ENCODE results near the gene FGF23. TPM values are rescaled to one million over a fixed set of nuclear protein-coding genes. Genes with fewer than 3 reads are reported as not detected.

Gene FGF23
- total RNA-seq, 4 donors from 2014 or later, result not detected

DNA sequence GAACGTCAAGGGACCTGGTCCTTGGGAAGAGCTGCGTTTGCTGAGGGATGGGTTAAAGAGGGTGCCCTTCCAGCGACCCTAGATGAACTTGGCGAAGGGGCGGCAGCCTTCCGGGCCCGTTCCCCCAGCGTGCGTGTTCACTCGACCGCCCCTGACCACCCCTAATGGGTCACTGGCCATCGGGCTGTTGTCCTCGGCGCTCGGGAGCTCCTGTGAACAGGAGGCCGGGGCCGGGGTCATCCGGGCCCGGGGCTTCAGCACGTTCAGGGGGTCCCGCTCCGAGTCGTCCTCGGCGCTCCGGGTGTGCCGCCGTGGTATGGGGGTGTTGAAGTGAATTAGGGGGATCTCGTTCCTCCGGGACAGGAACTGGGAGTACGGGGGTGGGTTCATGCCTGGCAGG is 9.2 kb downstream of the FGF23 start:
- H3K36me3 ChIP-seq, result no peaks in the 10 kb centered on the region
- H3K9me3 ChIP-seq, result no peaks in the 10 kb centered on the region
- TF ChIP-seq, protein P1, sequence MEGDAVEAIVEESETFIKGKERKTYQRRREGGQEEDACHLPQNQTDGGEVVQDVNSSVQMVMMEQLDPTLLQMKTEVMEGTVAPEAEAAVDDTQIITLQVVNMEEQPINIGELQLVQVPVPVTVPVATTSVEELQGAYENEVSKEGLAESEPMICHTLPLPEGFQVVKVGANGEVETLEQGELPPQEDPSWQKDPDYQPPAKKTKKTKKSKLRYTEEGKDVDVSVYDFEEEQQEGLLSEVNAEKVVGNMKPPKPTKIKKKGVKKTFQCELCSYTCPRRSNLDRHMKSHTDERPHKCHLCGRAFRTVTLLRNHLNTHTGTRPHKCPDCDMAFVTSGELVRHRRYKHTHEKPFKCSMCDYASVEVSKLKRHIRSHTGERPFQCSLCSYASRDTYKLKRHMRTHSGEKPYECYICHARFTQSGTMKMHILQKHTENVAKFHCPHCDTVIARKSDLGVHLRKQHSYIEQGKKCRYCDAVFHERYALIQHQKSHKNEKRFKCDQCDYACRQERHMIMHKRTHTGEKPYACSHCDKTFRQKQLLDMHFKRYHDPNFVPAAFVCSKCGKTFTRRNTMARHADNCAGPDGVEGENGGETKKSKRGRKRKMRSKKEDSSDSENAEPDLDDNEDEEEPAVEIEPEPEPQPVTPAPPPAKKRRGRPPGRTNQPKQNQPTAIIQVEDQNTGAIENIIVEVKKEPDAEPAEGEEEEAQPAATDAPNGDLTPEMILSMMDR (IDR thresholded peaks at IDR 0.05), result no peak
- no peak for TF ChIP-seq POLR2A (IDR thresholded peaks at IDR 0.05)
- H3K27ac ChIP-seq, result no peak overlapping the region
- H3K4me3 ChIP-seq, result no peak overlapping the region
- DNase-seq, result no peak
- H3K27me3 ChIP-seq, result no peaks in the 10 kb centered on the region
- no peaks in the 10 kb centered on the region for H3K4me1 ChIP-seq

DNA sequence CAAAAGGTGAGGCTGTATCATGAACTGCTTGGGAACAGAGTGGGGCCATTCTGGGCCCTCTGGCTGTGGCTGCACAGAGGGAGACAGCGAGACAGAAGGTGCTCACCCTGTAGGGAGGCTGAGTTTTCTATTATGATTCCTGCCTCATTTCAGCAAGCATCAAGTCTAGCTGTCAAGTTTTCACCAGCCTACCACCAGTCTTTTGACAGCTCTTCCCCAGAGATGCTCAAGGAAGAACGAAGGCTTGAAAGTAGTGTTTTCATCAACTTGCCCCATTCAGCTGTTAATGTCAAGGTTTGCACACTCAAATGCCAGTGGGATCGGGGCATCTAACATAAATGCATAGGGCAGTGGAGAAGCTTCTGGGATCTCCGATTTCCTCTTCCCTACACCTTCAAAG is 10.0 kb downstream of the FGF23 start:
- Histone ChIP-seq H3K4me1 (no peaks in the 10 kb centered on the region), H3K9me3 (no peaks in the 10 kb centered on the region), H3K36me3 (no peaks in the 10 kb centered on the region), H3K27ac (no peak overlapping the region), H3K4me3 (no peak overlapping the region), H3K27me3 (no peaks in the 10 kb centered on the region)
- DNase-seq, result no peak
- no peak for TF ChIP-seq POLR2A (IDR thresholded peaks at IDR 0.05)
- TF ChIP-seq, protein P1 (IDR thresholded peaks at IDR 0.05), result no peak

DNA sequence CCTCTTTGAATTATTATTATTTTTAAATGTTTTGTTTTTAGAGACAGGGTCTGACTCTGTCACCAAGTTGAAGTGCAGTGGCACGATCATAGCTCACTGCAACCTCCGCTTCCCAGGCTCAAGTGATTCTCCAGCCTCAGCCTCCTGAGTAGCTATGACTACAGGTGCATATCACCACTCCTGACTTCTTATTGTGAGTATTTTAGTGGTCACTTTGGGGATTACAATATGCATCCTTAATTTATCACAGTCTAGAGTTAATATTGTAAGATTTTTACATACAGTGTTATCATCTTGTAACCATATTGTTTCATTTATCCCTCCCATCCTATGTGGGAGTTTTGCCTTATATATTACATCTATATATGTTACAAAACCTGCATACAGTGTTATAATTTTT is 13.4 kb downstream of the FGF23 start:
- Histone ChIP-seq H3K4me3 (no peak overlapping the region), H3K4me1 (no peaks in the 10 kb centered on the region), H3K9me3 (no peaks in the 10 kb centered on the region), H3K36me3 (no peaks in the 10 kb centered on the region), H3K27me3 (no peaks in the 10 kb centered on the region), H3K27ac (no peak overlapping the region)
- no peak for DNase-seq
- TF ChIP-seq, protein P1 (IDR thresholded peaks at IDR 0.05), result no peak
- TF ChIP-seq POLR2A (IDR thresholded peaks at IDR 0.05), result no peak

DNA sequence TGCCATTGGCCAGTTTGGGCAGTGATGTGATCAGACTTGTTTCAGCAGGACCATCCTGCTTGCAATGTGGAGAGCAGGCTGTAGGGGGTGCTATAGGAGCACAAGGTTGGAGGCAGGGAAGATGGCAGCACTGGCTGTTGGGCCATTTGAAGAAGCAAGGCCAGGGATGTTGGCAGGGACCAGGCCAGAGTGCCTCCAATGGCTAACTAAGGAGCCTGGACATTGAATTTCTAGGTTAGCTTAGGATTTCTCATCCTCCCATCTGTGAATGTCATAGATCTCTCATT is 23.5 kb downstream of the FGF23 start:
- H3K27ac ChIP-seq, result no peak overlapping the region
- no peaks in the 10 kb centered on the region for H3K27me3 ChIP-seq
- no peaks in the 10 kb centered on the region for H3K4me1 ChIP-seq
- DNase-seq, result peak in 2 of 3 donors; percentile 51 to 62
- no peak overlapping the region for H3K4me3 ChIP-seq
- peaks cover 0 to 12% (median 0%) of the 10 kb centered on the region in 3 donors for H3K36me3 ChIP-seq
- no peaks in the 10 kb centered on the region for H3K9me3 ChIP-seq
- TF ChIP-seq, protein P1 (IDR thresholded peaks at IDR 0.05), result peak in 3 of 6 experiments; percentile 12 to 33 (median 32)
- no peak for TF ChIP-seq POLR2A (IDR thresholded peaks at IDR 0.05)

DNA sequence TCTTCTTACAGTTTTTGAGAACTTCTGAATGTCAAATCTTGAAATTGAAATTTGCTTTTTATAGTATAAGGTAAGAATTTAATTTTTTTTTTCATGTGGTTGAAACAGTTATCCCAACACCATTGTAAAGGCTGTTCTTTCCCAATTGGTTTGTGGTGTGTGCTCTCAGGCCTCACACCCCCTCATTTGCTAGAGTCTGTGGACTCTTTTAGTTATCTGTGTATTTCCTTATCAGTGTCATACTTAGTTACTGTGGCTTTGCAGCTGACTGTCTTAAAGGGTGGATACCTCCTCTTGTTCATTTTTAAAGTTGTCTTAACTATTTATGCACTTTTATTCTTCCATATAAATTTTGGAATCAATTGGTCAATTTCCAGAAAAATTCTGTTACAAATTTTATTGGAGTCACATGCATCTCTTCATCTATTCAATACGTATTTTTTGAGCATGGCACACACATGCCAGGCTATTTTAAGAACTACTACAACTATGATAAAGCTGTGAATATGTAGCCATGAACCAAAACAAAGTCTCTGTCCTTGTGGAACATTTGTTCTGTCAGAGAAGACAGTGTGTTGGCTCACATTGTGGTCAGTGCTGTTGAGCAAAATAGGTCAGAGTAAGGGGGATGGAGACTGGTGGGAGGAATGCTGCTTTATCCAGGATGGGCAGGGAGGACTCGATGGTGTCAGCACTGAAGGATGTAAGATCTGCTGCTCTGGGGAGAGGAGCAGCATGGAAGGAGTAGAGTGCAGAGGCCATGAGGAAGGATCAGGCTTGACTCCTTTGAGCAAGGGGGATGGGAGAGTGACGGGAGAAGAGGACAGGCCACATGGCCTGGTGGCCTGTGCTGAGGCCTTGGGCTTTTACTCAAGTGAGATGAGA is 24.1 kb downstream of the FGF23 start:
- Histone ChIP-seq H3K27ac (no peak overlapping the region), H3K36me3 (peaks cover 0 to 13% (median 0%) of the 10 kb centered on the region in 3 donors)

More for the DNA sequence above, 24.1 kb downstream of the FGF23 start:
- Histone ChIP-seq H3K4me3 (no peak overlapping the region), H3K27me3 (no peaks in the 10 kb centered on the region), H3K9me3 (no peaks in the 10 kb centered on the region), H3K4me1 (no peaks in the 10 kb centered on the region)
- no peak for DNase-seq
- TF ChIP-seq, protein P1 (IDR thresholded peaks at IDR 0.05), result no peak
- no peak for TF ChIP-seq POLR2A (IDR thresholded peaks at IDR 0.05)
